Activated naive CD4-positive, alpha-beta T cell treated with anti-CD3 and anti-CD28 coated beads, Interleukin-2, amount 50 U/mL, for 16 hours (primary cell): ENCODE measurements around the gene ATP4B.
"Not testable (repeated sequence)": the region's sequence is repeated elsewhere in the genome, so short reads cannot be mapped to it uniquely, and the experiment has no call there.

Source experiments
- DNase-seq: peaks from one replicate; pipeline ENCODE4 v3.0.0-alpha.2; 2020

ATP4B gene

DNA sequence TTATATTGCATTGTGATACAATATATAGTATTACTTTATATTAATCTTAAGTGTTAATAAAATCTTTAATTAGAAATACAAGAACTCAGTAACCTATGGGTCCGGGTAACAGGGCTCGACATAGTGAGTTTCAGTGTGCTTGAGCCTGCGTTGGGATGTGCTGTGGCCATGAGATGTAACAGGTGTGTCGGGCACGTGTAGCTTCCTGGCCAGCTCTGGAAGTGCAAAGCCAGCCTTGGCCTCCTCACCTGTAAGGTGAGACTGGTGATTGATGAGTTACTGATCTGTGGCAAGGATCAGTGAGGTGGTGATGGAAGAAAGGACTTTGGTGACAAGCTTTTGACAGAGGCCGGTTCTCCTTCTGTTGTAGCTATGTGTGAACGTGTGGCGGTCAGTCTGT is 19.2 kb downstream of the ATP4B start:
- no peak for DNase-seq

DNA sequence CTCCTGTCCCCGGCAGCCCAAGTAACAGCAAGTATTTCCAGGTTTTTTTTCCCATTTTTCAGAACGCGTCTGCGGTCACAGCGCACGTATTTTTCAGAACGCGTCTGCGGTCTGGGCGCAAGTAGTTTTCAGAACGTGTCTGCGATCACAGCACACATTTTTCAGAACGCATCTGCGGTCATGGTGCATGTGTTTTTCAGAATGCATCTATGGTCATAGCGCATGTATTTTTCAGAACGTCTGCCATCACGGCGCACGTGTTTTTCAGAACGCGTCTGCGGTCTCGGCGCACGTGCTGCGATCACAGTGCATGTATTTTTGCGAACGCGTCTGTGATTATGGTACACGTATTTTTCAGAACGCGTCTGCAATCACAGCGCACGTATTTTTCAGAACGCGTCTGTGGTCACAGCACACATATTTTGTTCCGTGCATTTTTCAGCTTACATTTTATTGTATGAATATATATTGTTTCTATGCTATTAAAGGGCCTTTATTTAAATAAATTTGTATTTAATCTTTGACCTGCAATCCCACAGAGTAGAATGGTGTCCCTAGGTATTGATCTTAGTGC is 19.7 kb downstream of the ATP4B start:
- no peak for DNase-seq

DNA sequence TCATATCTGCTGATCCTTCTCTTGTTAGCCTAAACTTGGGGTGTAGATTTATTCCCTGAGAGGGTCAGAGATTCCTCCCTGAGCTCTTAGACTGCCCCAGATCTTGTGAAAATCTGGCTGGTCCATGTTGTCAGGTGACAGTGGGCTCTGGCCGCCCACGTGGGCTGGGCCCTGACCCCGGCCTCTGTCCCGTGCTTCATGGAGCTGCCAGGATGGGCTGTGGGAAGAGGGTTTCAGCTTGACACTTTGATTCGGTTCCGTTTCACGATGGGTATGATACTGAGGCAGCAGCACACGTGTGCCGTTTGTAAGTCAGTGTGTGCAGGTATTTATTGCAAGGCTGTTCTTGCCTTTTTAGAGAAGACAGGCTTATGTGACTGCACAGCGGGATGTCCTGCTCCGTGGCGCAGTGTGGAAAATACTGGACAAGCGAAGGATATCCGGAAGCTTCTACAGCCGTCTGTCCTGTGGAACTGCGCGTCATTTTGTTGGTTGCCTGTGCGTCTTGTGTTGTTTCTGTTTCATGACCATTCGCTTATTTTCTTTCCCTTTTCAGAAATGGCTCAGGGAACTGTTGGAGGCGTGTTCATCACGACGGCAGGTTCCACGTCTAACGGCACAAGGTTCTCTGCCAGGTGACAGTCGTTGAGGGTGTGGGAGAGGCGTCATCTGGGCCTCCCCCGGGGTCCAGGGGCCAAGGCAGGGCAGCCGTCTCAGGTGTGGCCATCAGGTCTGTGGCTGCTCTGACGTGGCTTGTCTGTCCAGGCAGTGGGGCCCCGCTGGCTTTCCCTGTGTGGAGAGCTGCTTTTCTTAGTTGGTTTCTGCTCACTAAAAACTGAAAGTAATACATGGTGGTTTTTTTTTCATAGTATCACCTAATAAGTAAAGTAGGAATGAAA is 20.5 kb downstream of the ATP4B start:
- no peak for DNase-seq

DNA sequence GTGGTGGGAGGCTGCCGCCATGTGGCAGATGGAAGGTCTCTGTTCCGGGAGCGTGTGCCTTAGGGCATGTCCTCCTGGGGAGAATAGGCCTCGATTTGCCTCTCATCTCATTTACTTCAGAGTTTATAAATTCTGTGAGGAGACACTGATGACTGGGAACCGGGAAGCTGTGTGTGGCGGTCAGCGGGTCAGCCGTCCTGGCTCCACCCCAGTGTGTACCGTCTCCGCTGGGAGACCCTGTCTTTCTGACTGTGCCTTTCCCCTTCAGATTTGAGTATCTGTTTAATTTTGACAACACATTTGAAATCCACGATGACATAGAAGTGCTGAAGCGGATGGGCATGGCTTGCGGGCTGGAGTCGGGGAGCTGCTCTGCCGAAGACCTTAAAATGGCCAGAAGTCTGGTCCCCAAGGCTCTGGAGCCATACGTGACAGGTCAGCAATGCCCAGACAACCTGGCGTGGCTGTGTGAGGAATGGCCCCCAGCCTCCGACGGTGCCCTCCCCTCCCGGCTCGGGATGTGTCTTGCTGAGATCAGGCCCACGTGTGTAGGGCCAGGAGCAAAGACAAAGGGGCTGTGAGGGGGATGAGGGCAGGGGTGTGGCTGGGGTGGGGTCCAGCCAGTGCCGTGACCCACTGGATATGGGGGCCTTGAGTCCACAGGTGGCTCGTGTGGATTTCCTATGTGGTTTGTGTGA is 21.6 kb downstream of the ATP4B start:
- no peak for DNase-seq

DNA sequence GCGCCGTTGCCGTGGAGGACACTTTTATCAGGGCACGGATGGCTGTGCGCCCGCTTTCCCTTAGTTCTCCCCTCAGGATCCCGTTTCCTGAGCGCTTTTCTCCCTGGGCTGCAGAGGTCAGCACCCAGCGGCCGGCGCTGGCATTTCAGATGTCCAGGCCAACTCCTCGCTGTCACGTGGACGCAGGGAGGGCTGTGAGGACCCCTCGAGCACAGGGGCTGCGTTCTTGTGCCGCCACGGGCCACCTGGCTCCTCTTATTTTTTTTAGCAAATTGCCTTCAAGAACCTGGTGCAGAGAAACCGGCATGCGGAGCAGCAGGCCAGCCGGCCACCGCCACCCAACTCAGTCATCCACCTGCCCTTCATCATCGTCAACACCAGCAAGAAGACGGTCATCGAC is 22.3 kb downstream of the ATP4B start:
- DNase-seq: no peak

DNA sequence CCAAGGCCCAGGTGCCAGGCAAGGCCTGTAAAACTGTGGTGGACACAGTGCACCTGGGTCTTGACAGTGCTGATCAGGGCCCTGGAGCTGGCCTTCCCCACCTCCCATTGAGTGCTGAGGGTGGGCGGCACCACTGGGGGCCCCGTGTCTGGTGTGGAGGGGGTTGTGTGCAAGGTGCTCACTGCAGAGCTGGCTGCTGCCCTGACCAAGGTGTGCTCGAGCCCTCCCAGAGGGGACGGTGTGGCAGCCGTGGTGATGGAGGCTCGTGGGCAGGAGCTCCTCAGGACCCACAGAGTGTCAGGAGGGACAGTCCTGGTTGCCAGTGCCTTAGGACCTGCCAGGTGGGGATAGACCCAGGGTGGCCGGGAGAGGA is 23.0 kb downstream of the ATP4B start:
- DNase-seq: no peak

DNA sequence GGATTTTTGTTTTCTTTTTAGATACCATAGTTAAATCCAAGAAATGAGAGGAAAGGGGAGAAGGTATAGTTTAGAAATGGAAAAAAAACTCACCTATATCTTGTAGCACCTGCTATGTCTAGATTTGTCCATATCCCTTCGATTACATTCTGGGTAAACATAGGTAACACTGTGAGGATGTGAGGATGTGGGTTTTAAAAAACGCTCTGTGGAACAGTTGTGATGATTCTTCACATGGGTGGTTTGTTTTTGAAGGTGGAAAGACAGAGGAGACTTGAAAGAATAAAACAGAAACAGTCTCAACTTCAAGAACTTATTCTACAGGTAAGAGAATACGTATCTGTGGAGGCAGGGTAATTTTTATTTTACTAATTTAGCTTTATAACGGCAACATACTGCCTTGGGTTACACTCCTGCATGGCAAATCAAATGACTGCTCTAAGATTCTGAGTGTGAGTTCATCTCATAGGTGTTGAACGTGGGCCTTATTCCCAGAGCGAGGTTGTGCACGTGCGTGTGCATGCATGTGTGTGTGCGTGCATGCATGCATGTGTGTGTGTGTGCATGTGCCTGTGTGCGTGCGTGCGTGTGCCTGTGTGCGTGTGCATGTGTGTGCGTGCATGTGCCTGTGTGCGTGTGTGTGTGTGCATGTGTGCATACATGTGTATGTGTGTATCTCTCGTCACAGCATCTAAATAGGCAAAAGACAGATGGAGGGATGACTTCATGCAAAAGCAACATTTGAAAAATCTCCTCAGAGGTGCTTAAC is 23.5 kb downstream of the ATP4B start:
- DNase-seq: no peak

DNA sequence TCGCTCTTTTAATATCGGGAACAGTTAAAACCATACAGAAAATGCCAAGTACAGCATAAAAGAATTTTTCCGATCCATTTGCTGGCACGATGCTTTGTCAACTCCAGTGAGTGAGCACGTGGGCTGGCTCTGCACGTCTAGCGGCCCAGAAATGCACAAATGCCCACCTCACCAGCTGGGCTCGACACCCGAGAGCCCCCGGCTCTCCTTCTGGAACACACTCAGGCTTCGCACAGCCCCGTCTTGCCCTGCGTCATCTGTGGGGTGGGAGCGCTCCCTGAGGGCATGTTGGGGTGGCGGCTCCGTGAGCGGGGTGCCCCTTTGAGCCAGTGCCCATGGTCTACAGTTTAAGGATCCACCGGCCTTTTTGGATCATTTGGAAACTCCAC is 24.5 kb downstream of the ATP4B start:
- no peak for DNase-seq

DNA sequence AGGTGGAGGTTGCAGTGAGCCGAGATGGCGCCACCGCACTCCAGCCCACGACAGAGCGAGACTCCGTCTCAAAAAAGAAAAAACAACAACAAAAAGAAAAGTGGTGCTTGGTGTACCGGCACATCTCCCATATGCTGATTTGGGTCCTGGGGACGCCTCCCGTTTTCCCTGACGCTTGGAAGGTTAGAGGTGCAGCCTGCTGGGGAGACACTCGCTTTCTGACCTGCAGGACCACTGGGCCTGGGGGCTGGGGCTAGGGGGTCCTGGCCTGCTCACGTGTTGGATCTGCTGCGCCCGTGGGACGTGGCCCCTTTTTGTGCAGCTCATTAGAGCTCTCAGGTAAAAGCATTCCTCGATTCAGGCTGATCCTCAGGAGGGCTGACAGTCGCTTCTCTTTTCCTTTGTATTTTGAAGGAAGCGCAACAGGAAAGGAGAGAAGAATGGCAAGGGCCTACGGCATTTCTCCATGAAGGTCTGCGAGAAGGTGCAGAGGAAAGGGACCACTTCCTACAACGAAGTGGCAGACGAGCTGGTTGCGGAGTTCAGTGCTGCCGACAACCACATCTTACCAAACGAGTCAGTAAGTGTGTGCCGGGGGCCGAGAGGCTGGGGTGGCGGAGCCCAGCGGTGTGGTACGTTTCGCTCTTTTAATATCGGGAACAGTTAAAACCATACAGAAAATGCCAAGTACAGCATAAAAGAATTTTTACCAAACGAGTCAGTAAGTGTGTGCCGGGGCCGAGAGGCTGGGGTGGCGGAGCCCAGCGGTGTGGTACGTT is 25.1 kb downstream of the ATP4B start:
- DNase-seq: no peak

DNA sequence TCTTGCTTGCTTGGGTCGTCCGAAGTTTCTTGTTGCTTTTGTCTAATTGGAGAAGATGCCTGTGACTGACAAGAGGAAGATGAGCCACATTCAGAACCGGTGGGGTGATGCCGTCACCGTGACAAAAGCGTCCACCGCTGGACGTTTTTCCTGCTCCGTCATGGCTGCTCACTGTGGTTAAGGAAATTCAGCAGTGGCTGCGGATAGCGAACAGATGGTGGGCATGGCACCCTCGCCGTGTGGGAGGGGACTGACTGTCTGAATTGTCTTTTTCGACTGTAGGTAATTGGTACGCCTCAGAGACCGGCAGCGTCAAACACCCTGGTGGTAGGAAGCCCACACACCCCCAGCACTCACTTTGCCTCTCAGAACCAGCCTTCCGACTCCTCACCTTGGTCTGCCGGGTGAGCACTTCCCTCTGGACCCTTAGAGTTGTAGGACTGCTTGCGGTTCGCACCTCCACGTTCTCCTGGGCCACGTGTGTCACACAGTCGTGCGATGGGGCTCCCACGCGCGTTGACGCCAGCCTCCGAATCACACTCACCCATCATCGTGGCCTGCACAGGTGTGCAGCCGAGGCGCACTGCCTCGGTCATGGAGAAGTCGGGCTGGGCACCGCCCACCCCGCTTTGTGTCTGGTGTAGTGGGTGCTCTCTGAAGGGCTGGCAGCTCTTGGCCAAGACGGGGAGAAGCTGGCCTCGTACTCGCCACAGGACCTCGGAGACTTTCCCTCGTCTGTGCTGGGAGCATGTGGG is 26.5 kb downstream of the ATP4B start:
- no peak for DNase-seq

DNA sequence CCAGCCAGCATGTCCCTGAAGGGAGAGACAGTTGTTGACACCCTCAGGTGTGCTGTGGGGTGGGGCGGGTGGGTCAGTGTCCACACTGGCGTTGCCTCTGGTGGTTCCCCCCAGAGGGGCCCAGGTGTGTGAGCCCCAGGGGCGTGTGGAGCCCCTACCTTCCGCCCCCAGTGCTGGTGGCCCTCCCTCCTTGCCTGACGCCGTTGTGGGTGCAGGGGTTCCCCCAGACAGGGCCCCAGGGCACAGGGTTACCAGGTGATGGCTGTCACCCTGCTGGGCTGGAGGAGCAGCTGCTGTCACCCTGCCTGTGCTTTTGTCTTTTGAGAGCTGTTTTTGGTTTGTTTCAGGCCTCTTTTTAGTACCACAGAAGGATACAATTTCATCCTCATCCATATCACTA is 27.2 kb downstream of the ATP4B start:
- DNase-seq: no peak

DNA sequence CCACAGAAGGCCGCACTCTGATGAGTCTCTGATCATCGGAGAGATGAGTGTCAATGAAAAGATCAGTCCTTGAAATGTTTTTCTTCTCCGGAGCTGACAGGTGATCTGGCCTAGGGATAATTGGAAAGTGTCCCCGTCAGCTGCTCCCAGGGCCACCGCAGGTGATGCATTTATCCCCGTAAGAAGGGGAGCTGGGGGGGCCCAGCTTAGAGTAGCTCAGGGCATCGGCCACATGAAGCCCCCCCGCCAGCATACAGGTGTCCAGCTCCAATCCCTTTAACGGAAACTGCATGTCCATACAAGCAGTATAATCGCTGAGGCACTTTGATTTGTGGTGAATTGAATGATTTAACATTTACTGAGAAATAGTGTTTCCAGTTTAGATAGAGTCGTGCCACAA is 27.7 kb downstream of the ATP4B start:
- DNase-seq: no peak

DNA sequence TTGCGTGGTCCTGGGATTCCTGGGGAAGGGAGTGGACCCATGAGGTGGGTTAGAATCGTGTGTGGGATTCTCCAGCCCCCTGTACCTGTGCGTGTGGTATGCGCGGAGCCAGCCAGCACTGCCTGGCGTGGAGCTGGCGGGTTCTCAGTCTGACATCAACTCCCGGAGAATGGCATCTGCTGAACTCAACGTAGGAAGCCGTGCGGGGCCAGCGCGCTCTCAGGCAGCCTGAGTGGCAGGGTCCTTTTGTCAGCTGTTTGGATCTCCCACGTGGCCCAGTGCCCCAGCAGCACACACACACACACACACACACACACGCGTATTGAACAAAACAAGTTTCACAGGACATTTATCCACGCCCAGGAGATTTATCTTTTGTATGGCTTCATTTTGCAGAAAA is 28.1 kb downstream of the ATP4B start:
- no peak for DNase-seq

DNA sequence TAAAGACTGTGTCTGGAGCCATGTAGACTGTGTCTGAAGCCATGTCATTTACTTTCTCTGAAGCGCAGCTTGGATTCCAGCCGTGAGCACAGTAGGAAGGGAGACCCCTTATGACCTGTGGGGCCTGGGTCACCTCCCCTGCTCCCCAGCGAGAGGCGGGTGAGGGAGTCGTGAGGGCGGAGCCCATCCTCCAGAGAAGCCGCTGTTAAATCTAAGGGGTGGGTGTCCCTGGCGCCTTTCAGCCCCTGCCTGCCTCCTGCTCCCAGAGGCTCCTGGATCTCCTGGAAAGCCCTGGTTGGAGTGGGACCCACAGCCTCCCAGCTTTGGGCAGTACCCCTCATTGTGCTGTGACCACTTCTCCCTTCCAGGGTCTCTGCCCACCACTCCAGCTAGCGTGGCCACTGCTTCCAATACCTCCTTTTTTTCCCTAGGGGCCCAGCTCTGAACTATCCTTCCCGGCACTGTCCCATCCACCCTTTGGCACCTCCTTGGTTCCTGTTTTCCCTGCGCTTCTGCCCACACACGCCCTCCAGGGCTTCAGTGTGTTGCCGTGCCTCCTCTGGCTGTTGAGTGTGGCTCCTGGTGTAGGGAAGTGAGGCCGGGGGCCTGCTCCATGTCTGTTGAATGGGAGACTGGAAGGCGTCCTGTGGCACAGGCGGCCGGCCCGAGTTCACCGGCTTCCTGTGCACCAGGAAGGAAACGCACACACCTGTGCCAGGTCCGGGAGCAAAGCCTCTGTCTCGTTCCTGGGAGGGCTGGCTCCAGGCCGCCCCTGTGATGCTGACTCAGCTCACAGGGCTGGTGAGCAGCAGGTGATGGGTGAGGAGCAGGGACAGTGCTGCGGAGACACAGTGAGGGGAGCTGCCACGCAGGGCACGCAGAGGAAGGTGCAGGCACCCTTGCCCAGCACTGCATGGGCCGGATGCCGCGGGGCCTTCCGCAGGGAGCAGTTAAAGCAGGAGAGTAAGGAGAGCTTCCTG is 29.4 kb downstream of the ATP4B start:
- no peak for DNase-seq

DNA sequence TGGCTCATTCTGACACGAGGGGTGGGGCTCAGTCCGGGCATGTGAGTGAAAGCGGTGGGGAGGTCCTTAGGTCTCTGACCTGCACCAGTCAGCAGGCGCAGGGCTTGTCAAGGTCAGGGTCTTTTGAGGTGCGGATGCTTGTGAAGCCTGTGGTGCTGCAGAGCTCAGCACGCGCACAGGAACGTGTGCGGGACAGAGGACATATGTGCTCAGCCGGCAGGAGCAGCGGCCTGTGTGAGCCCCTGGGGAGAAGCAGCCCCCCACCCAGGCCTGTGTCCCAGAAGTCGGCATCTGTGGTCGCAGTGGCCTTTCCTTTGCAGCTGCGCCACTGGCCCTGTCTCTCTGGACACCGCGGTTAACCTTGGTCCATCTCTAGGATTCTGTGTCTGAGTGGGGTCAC is 30.9 kb downstream of the ATP4B start:
- no peak for DNase-seq

DNA sequence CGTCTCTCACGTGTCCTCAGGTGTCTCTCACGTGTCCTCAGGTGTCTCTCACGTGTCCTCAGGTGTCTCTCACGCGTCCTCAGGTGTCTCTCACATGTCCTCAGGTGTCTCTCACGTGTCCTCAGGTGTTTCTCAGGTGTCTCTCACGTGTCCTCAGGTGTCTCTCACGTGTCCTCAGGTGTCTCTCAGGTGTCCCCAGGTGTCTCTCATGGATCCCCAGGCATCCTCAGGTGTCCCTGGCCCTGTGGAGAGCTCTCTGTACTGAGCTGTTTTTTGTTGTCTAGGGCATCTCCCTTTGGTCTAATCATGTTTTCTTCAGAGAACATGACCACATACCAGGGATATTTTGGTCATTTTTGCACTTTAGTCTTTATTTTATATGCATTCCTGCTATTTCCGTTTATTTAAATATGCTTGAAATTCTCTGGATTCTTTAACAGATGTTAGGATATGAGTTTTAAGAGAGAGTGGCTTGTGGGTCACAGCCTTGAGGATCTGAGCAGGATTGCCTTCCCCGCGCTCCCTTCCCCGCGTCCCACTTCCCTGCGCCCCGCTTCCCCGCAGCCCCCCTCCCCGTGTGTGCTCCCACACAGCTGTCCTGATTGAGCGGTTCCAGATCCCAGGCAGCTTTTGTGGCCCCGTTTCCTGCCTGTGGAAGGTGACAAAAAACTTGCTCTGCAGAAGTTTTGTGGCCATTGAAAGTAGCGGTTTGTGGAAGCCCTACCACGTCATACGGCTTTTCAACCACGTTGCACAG is 31.9 kb downstream of the ATP4B start:
- DNase-seq: no peak

DNA sequence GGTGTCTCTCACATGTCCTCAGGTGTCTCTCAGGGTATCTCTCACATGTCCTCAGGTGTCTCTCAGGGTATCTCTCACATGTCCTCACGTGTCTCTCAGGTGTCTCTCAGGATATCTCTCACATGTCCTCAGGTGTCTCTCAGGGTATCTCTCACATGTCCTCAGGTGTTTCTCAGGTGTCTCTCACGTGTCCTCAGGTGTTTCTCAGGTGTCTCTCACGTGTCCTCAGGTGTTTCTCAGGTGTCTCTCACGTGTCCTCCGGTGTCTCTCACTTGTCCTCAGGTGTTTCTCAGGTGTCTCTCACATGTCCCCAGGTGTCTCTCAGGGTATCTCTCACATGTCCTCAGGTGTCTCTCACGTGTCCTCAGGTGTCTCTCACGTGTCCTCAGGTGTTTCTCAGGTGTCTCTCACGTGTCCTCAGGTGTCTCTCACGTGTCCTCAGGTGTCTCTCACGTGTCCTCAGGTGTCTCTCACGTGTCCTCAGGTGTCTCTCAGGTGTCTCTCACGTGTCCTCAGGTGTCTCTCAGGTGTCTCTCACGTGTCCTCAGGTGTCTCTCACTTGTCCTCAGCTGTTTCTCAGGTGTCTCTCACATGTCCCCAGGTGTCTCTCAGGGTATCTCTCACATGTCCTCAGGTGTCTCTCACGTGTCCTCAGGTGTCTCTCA is 33.2 kb downstream of the ATP4B start:
- not testable (repeated sequence) for DNase-seq

DNA sequence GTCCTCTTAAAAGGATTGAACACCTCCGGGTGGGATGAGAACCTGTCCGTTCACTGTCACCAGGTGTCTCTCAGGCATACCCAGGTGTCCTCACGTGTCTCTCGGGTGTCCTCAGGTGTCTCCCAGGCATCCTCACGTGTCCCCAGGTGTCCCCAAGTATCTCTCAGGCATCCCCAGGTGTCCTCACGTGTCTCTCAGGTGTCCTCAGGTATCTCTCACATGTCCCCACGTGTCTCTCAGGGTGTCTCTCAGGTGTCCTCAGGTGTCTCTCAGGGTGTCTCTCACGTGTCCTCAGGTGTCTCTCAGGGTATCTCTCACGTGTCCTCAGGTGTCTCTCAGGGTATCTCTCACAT is 33.8 kb downstream of the ATP4B start:
- DNase-seq: no peak

DNA sequence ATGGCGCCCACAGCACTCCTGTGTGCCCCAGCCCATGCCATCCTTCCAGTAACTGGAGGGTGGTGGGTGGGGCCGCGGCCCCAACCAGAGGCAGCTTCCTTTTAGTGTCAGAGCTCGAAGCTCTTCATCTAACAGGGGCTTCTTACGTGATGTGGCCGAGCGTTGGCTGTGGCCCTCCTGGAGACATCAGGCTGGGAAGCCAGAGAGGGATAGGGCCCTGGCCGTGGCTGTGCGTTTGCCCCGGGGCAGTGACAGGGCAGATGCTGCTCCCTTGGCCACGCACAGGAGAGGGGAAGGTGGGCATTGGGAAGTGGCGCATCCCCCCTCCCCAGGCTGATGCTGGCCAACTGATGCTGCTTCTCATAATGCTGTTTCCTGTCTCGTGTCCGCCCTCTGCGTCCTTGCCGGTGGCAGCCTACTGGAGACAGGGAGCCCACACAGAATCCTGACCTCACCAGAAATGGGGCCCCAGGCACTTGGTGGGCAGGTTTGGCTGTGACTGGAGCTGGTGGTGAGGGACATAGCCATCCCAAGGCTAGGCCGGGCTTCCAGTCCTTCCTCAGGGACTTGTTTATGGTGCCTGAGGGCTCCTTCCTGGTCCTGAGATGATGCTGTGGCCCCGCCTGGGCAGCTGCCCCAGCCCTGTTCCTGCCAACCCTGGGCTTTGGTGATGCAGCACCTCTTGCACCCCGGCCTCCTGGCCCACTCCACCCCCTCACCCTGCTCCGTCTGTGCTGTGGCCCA is 34.3 kb downstream of the ATP4B start:
- DNase-seq: no peak
